HCT116 (cell line): ENCODE measurements around the gene KRTAP29-1.

Experiments
- CEBPB ChIP-seq: IDR thresholded peaks from 2 replicates; pipeline ENCODE4 v1.6.1; 2012; ENCODE audit warnings: low read depth
- CTCF ChIP-seq, 3 experiments: fragments of 200-600 bp in 1 of 3; sonication (generic) in 1 of 3; IDR thresholded peaks in 2 of 3; conservative IDR thresholded peaks in 1 of 3; 2 replicates each; pipeline ENCODE4 v1.5.1; 2012 to 2017; ENCODE audit warnings: low read depth in 2 of 3, low read length in 2 of 3, antibody characterized with exemption in 1 of 3, borderline replicate concordance in 1 of 3, control low read depth in 1 of 3, mild to moderate bottlenecking in 1 of 3, mixed read lengths in 1 of 3, mixed run types in 1 of 3, moderate library complexity in 1 of 3; ENCODE audit not compliant: insufficient read depth in 1 of 3
- EZH2 ChIP-seq: fragments of 200-600 bp; sonication (generic); IDR thresholded peaks from 2 replicates; pipeline ENCODE4 v1.6.1; 2017; ENCODE audit warnings: antibody characterized with exemption, mixed run types
- EZH2phosphoT487 ChIP-seq: fragments of 200-600 bp; IDR thresholded peaks from 2 replicates; pipeline ENCODE4 v1.6.1; 2018; ENCODE audit warnings: antibody characterized with exemption, borderline replicate concordance
- POLR2AphosphoS5 ChIP-seq: IDR thresholded peaks from 2 replicates; pipeline ENCODE4 v1.6.1; 2011; ENCODE audit warnings: mild to moderate bottlenecking, low read depth, low read length, moderate library complexity
- REST ChIP-seq: IDR thresholded peaks from 2 replicates; pipeline ENCODE4 v1.6.1; 2012; ENCODE audit warnings: low read depth
- SIN3A ChIP-seq: IDR thresholded peaks from 2 replicates; pipeline ENCODE4 v1.6.1; 2012; ENCODE audit warnings: low read depth
- ZBTB33 ChIP-seq: IDR thresholded peaks from 2 replicates; pipeline ENCODE4 v1.6.1; 2011; ENCODE audit warnings: mild to moderate bottlenecking, low read length, moderate library complexity; ENCODE audit not compliant: insufficient replicate concordance; ENCODE audit errors: extremely low read depth
- ZNF274 ChIP-seq: fragments of 200-500 bp; sonication (Bioruptor generic); IDR thresholded peaks from 2 replicates; pipeline ENCODE4 v1.6.1; 2014; ENCODE audit warnings: mild to moderate bottlenecking, low read depth, low read length, inconsistent platforms

- no peak for TF ChIP-seq EZH2
- TF ChIP-seq EZH2phosphoT487: no peak
- no peak for TF ChIP-seq CTCF (IDR thresholded peaks at IDR 0.05 in 2 of 3, conservative IDR thresholded peaks at IDR 0.05 in 1 of 3; ENCODE audit: borderline replicate concordance in 1 of 3, insufficient read depth in 1 of 3, low read depth in 2 of 3, low read length in 2 of 3)
- TF ChIP-seq CEBPB: no peak
- TF ChIP-seq REST: no peak
- TF ChIP-seq ZNF274: no peak
- no peak for TF ChIP-seq POLR2AphosphoS5
- no peak for TF ChIP-seq SIN3A
- no peak for TF ChIP-seq ZBTB33
Measured at GRCh38 chr17:41345992-41346391, 43.3 kb upstream of the KRTAP29-1 start.
